PC-3 (cell line): ENCODE results near the gene ARID5B.

Experiments used
- CTCF ChIP-seq: fragments of 300-600 bp; sonication (generic); conservative IDR thresholded peaks from 2 replicates; pipeline ENCODE4 v1.5.1; 2017; ENCODE audit warnings: antibody characterized with exemption, low read depth, mild to moderate bottlenecking, low read length
- EZH2 ChIP-seq: fragments of 300-600 bp; sonication (generic); IDR thresholded peaks from one replicate; pipeline ENCODE4 v1.6.1; 2017; ENCODE audit warnings: antibody characterized with exemption, mild to moderate bottlenecking, low read length; ENCODE audit not compliant: unreplicated experiment

- no peak for TF ChIP-seq CTCF
- no peak for TF ChIP-seq EZH2
Observed at GRCh38 chr10:62014510-62014909, 113.0 kb downstream of the ARID5B start.
